Umbilical cord (tissue), 2 donors: Measurements from ENCODE around the gene RDH5. TPM values are rescaled to one million over a fixed set of nuclear protein-coding genes. Genes with fewer than 3 reads are reported as not detected.
"Not testable (repeated sequence)": the region's sequence is repeated elsewhere in the genome, so short reads cannot be mapped to it uniquely, and the experiment has no call there.

Experiments used
- DNase-seq: peaks from one replicate; pipeline ENCODE4 v3.0.0-alpha.2; 2015; ENCODE audit warnings: low spot score
- total RNA-seq: library from RNA; depleted of rRNA; stranded (reverse); fragments of >200 nt; gene quantifications from one replicate; pipeline ENCODE4 v1.2.3, GENCODE V29; 2014; ENCODE audit warnings: low replicate concordance; ENCODE audit not compliant: insufficient read depth

Gene RDH5
- total RNA-seq, 1 donor from 2014 or later: 42.9 TPM

- peak; percentile 74 for DNase-seq
Measured at GRCh38 chr12:55745361-55746173, 25.4 kb downstream of the RDH5 start.

- no peak for DNase-seq
Measured at GRCh38 chr12:55746174-55746912, 26.1 kb downstream of the RDH5 start.

- DNase-seq: no peak
Measured at GRCh38 chr12:55746913-55747231, 26.7 kb downstream of the RDH5 start.

- DNase-seq: no peak
Measured at GRCh38 chr12:55748230-55748993, 28.2 kb downstream of the RDH5 start.

- no peak for DNase-seq
Measured at GRCh38 chr12:55755246-55755645, 35.1 kb downstream of the RDH5 start.

GRCh38 chr12:55757701-55758100, 37.5 kb downstream of the RDH5 start:
- DNase-seq: no peak

GRCh38 chr12:55758575-55758974, 38.4 kb downstream of the RDH5 start:
- DNase-seq: not testable (repeated sequence)

GRCh38 chr12:55760663-55761062, 40.5 kb downstream of the RDH5 start:
- DNase-seq: no peak

GRCh38 chr12:55762646-55763045, 42.5 kb downstream of the RDH5 start:
- no peak for DNase-seq

- no peak for DNase-seq
Measured at GRCh38 chr12:55765736-55766290, 45.6 kb downstream of the RDH5 start.

- DNase-seq: no peak
Measured at GRCh38 chr12:55767156-55767555, 47.0 kb downstream of the RDH5 start.

- DNase-seq: no peak
Measured at GRCh38 chr12:55771736-55772135, 51.5 kb downstream of the RDH5 start.

Other genes starting within 250 kb of the RDH5 start
- not detected for gene OR6C68, start 228.0 kb upstream of the RDH5 start, total RNA-seq
- 5.5 TPM for gene OR6C4, start 170.8 kb upstream of the RDH5 start, total RNA-seq
- gene OR2AP1, start 147.9 kb upstream of the RDH5 start, total RNA-seq: 0.48 TPM
- not detected for gene OR10P1, start 83.5 kb upstream of the RDH5 start, total RNA-seq
- 66.2 TPM for gene ITGA7, start 12.5 kb upstream of the RDH5 start, total RNA-seq
- gene BLOC1S1, start 4.3 kb upstream of the RDH5 start, total RNA-seq: 67.4 TPM
- 1,689 TPM for gene CD63, start 8.6 kb downstream of the RDH5 start, total RNA-seq
- gene GDF11, start 22.7 kb downstream of the RDH5 start, total RNA-seq: 3.1 TPM
- 83.1 TPM for gene SARNP, start 97.3 kb downstream of the RDH5 start, total RNA-seq
- gene ORMDL2, start 97.6 kb downstream of the RDH5 start, total RNA-seq: 26.2 TPM
- gene DNAJC14, start 109.2 kb downstream of the RDH5 start, total RNA-seq: 40.9 TPM
- gene MMP19, start 122.5 kb downstream of the RDH5 start, total RNA-seq: 16.1 TPM
- 12.5 TPM for gene PYM1, start 207.5 kb downstream of the RDH5 start, total RNA-seq
- gene DGKA, start 210.8 kb downstream of the RDH5 start, total RNA-seq: 37.8 TPM
- 13.7 TPM for gene PMEL, start 245.6 kb downstream of the RDH5 start, total RNA-seq
- 16.6 TPM for gene CDK2, start 246.4 kb downstream of the RDH5 start, total RNA-seq